NCI-H1436 (cell line): Measurements from ENCODE around the gene COPB2.

Experiments
- DNase-seq: peaks from one replicate; lab custom pipeline; 2025; lab: John Stamatoyannopoulos, UW

COPB2 gene

GRCh38 chr3:139307601-139308555 is 81.6 kb downstream of the COPB2 start:
- DNase-seq = no peak
